Prostate gland (tissue), 2 donors: Measurements from ENCODE around the gene ZHX3. TPM values are rescaled to one million over a fixed set of nuclear protein-coding genes. Genes with fewer than 3 reads are reported as not detected.
A peak's percentile ranks its signal among the peaks of the same experiment; 100 is the strongest.

Experiments used
- DNase-seq: peaks from one replicate; pipeline ENCODE4 v3.0.0-alpha.2; 2019; ENCODE audit warnings: low spot score
- H3K27ac ChIP-seq, 2 donors: fragments of 200-600 bp; sonication (generic); 2 replicates each; pipeline ENCODE4 v1.5.1; 2017 to 2019
- H3K27me3 ChIP-seq: fragments of 200-600 bp; sonication (generic); replicated peaks from 2 replicates; pipeline ENCODE4 v1.5.1; 2019; ENCODE audit not compliant: insufficient read depth
- H3K36me3 ChIP-seq, 2 donors: fragments of 200-600 bp; sonication (generic); 1 replicate in 1 of 2; 2 replicates in 1 of 2; pipeline versions ENCODE4 v1.5.1 to v1.8.1; 2017 to 2019
- H3K4me1 ChIP-seq: fragments of 200-600 bp; sonication (generic); replicated peaks from 2 replicates; pipeline ENCODE4 v1.5.1; 2019
- H3K4me3 ChIP-seq, 2 donors: fragments of 200-600 bp; sonication (generic); 2 replicates each; pipeline ENCODE4 v1.5.1; 2017 to 2019
- H3K9me3 ChIP-seq: fragments of 200-600 bp; sonication (generic); 2 replicates; pipeline ENCODE4 v1.5.1; 2017
- POLR2A ChIP-seq: fragments of 450-650 bp; IDR thresholded peaks from one replicate; pipeline ENCODE4 v1.6.1; 2016; ENCODE audit warnings: antibody characterized with exemption, mild to moderate bottlenecking
- POLR2AphosphoS5 ChIP-seq: sonication (generic); formaldehyde crosslinking; IDR thresholded peaks from one replicate; pipeline ENCODE4 v1.6.1; 2017; ENCODE audit warnings: antibody characterized with exemption
- WGBS: methylation state at CpG from one replicate; pipeline ENCODE4 v1.1.5; 2018; 5-methylcytosine and 5-hydroxymethylcytosine counted together
- intact Hi-C: fragments of 100-400 bp; cut with DNase I; formaldehyde crosslinking; loops from one replicate; pipeline ENCODE4 v1.14.2; 2022
- total RNA-seq, 2 donors: library from RNA; depleted of rRNA; stranded (reverse); fragments of >200 nt; gene quantifications; one replicate each; pipeline ENCODE4 v1.1.0, GENCODE V29; 2016
- TF ChIP-seq, protein P1 (sequence below), 4 experiments: fragments of 200-600 bp in 2 of 4; fragments of 450-650 bp in 2 of 4; sonication (generic) in 2 of 4; IDR thresholded peaks; 1 replicate in 3 of 4; 2 replicates in 1 of 4; pipeline ENCODE4 v1.5.1; 2016 to 2019; ENCODE audit warnings: antibody characterized with exemption in 4 of 4, mild to moderate bottlenecking in 2 of 4, moderate library complexity in 2 of 4

Gene ZHX3
- total RNA-seq, 2 donors from 2014 or later = 24.9 to 42.6 TPM

DNA sequence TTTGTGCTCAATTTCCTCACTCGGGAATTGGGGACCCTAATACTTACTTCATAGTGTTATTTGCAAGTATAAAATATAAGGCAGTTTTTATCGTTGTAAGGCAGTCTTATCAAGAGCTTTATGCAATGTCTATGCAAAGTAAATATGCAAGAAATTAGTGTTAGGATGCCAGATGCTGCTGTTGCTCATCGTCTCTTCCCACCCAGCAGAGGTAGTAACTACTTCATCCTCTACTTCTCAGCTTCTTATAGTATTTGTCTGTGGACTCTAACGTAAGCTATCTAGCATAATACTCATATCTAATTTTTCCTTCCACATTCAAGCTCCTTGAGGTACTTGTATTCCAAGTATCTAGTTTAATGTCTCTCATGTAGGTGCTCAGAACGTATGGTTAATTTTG is 168.6 kb downstream of the ZHX3 start:
- TF ChIP-seq POLR2AphosphoS5 (no peak), POLR2A (no peak)
- TF ChIP-seq, protein P1, sequence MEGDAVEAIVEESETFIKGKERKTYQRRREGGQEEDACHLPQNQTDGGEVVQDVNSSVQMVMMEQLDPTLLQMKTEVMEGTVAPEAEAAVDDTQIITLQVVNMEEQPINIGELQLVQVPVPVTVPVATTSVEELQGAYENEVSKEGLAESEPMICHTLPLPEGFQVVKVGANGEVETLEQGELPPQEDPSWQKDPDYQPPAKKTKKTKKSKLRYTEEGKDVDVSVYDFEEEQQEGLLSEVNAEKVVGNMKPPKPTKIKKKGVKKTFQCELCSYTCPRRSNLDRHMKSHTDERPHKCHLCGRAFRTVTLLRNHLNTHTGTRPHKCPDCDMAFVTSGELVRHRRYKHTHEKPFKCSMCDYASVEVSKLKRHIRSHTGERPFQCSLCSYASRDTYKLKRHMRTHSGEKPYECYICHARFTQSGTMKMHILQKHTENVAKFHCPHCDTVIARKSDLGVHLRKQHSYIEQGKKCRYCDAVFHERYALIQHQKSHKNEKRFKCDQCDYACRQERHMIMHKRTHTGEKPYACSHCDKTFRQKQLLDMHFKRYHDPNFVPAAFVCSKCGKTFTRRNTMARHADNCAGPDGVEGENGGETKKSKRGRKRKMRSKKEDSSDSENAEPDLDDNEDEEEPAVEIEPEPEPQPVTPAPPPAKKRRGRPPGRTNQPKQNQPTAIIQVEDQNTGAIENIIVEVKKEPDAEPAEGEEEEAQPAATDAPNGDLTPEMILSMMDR (IDR thresholded peaks at IDR 0.05) = no peak
- no peak overlapping the region for H3K4me3 ChIP-seq
- WGBS = 78% methylated on average over 5 of the region's 5 CpGs
- no peak for DNase-seq
- H3K9me3 ChIP-seq = no peaks in the 10 kb centered on the region
- intact Hi-C loops = no loop called here
- H3K36me3 ChIP-seq = no peaks in the 10 kb centered on the region
- H3K4me1 ChIP-seq = peaks cover 9% of the 10 kb centered on the region
- no peak overlapping the region for H3K27ac ChIP-seq
- no peaks in the 10 kb centered on the region for H3K27me3 ChIP-seq

DNA sequence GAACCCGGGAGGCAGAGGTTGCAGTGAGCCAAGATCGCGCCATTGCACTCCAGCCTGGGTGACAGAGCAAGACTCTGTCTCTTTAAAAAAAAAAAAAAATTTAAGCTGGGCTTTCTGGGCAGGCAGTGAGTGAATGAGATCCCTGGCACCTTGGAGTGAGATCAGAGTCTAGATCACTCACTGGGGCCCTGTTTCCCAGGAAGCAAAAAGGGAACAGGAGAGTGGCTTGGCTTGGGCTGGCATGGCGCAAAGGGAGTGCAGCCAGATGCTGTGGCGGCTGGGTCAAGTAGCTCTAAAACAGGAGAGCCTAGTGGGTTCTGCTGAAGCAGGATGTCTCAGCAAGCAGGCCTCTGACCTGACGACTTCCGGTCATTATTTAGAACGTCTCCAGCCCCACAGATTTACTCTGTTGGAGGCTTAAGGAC is 169.8 kb downstream of the ZHX3 start:
- Histone ChIP-seq H3K36me3 (no peaks in the 10 kb centered on the region), H3K27ac (peak overlapping the region in 1 of 2 donors; percentile 4), H3K4me3 (no peak overlapping the region), H3K9me3 (no peaks in the 10 kb centered on the region), H3K4me1 (peaks cover 9% of the 10 kb centered on the region), H3K27me3 (no peaks in the 10 kb centered on the region)
- WGBS = 59% methylated on average over 8 of the region's 8 CpGs
- TF ChIP-seq POLR2AphosphoS5 (no peak), POLR2A (no peak)
- TF ChIP-seq, protein P1 (IDR thresholded peaks at IDR 0.05) = no peak
- intact Hi-C loops = no loop called here
- DNase-seq = no peak

DNA sequence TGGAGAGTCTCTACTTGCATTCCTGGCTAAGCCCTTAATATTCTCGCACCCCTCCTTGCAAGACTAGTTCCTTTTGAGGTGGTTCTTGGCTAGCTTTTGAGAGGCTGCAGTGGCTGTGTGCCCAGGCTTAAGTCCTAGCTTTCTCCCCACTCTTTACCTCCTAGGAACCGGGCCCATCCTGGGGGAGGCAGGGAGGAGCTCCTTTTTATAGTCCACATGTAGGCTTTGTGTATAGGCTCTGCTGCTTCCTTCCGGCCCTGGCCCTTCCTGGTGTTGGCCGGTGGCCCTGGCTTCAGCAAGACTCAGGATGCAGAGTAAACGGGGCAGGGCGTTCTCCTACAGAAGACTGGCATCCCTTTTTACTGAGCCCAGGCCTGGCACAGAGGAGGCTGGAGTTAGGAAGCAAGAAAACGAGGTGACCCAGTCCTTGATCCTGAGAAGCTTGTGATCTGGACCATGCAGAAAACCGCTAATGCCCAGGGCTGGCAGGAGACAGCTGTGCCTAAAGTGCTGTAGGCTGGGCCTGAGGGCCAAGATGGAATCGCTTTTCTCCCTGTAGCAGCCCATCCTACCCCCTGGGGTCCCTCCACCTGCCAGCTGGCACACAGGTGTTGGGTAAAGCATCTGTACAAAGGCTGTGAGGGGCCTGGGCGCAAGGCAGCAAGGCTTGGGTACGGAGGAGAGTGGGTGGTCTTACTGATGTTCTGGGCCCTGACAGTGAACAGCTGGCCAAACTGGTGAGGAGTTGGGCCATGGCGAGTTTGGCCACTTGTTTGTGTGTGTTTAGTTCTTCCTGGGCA is 171.5 kb downstream of the ZHX3 start:
- H3K4me1 ChIP-seq = peaks cover 9% of the 10 kb centered on the region

DNA sequence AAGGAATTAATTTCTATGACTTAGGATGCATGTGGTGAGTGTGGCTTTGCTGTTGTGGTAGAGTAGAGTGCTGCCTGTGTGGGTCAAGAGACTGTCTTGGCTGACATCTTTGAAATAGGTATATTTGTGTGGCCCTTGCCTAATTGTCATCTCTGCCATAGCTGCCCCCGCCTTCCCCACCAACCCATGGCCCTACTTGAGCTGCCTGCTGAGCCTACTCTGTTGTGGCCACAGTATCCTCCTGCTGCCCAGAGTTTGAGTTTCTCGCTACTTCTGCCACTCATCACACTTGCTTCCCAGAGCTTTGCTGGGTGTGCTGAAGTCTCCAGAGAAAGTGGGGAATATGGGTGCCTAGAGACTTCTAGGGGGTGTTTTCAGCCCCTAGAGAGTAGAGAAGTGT is 172.2 kb downstream of the ZHX3 start:
- 100% methylated on average over 2 of the region's 2 CpGs for WGBS
- H3K4me3 ChIP-seq = no peak overlapping the region

More for the DNA sequence above, 171.5 kb downstream of the ZHX3 start:
- intact Hi-C loops = no loop called here
- Histone ChIP-seq H3K36me3 (no peaks in the 10 kb centered on the region), H3K27me3 (no peaks in the 10 kb centered on the region), H3K9me3 (no peaks in the 10 kb centered on the region), H3K27ac (peak overlapping the region; percentile 34 to 55), H3K4me3 (no peak overlapping the region)
- DNase-seq = peak; percentile 81
- TF ChIP-seq POLR2AphosphoS5 = peak; percentile 84
- TF ChIP-seq, protein P1 (IDR thresholded peaks at IDR 0.05) = no peak
- TF ChIP-seq POLR2A = no peak
- WGBS = 22% methylated on average over 12 of the region's 12 CpGs

More for the DNA sequence above, 172.2 kb downstream of the ZHX3 start:
- intact Hi-C loops = no loop called here
- peak overlapping the region; percentile 34 to 55 for H3K27ac ChIP-seq
- H3K4me1 ChIP-seq = peaks cover 9% of the 10 kb centered on the region
- H3K36me3 ChIP-seq = no peaks in the 10 kb centered on the region
- TF ChIP-seq POLR2AphosphoS5 (no peak), POLR2A (no peak)
- TF ChIP-seq, protein P1 (IDR thresholded peaks at IDR 0.05) = no peak
- DNase-seq = no peak
- H3K27me3 ChIP-seq = no peaks in the 10 kb centered on the region
- no peaks in the 10 kb centered on the region for H3K9me3 ChIP-seq
